ENCODE results near the gene RPL10A.
A peak's percentile ranks its signal among the peaks of the same experiment; 100 is the strongest.

- TF ChIP-seq CTCF (conservative IDR thresholded peaks at IDR 0.05), result no peak
- TF ChIP-seq ZFX (IDR thresholded peaks at IDR 0.05), result 0 out of 2 replicates have a peak, but pooled peaks have one; percentile 36
Measured at GRCh38 chr6:35452183-35453090, 15.8 kb upstream of the RPL10A start, which contains the start of gene FANCE.

Data from C4-2B (cell line).